IPS DF 19.7 (cell line): Measurements from ENCODE around the gene ZNF532.
A peak's percentile ranks its signal among the peaks of the same experiment; 100 is the strongest.
"Not testable (repeated sequence)": the region's sequence is repeated elsewhere in the genome, so short reads cannot be mapped to it uniquely, and the experiment has no call there.

Source experiments
- DNase-seq: peaks from one replicate; pipeline ENCODE4 v3.0.0-alpha.2; 2013; ENCODE audit warnings: low read depth, low spot score

ZNF532 gene

GRCh38 chr18:58864146-58865032, at the start of gene ZNF532:
TSS of gene ZNF532 (plus strand) at chr18:58864877. CDS start in a region left out here.
- DNase-seq, result no peak

GRCh38 chr18:58819051-58819450, 45.6 kb upstream of the ZNF532 start:
- DNase-seq, result no peak

GRCh38 chr18:58820251-58820650, 44.4 kb upstream of the ZNF532 start:
- DNase-seq, result no peak

- no peak for DNase-seq
Measured at GRCh38 chr18:58822944-58823343, 41.7 kb upstream of the ZNF532 start.

GRCh38 chr18:58823412-58823811, 41.3 kb upstream of the ZNF532 start:
- no peak for DNase-seq

- not testable (repeated sequence) for DNase-seq
Measured at GRCh38 chr18:58826926-58827325, 37.8 kb upstream of the ZNF532 start.

- no peak for DNase-seq
Measured at GRCh38 chr18:58827428-58827827, 37.2 kb upstream of the ZNF532 start.

- DNase-seq, result no peak
Measured at GRCh38 chr18:58827886-58828285, 36.8 kb upstream of the ZNF532 start.

- no peak for DNase-seq
Measured at GRCh38 chr18:58828399-58829121, 36.1 kb upstream of the ZNF532 start.

- no peak for DNase-seq
Measured at GRCh38 chr18:58829263-58829662, 35.4 kb upstream of the ZNF532 start.

- not testable (repeated sequence) for DNase-seq
Measured at GRCh38 chr18:58829886-58830285, 34.8 kb upstream of the ZNF532 start.

GRCh38 chr18:58831606-58832005, 33.1 kb upstream of the ZNF532 start:
- no peak for DNase-seq

- DNase-seq, result no peak
Measured at GRCh38 chr18:58838165-58838860, 26.4 kb upstream of the ZNF532 start.

- no peak for DNase-seq
Measured at GRCh38 chr18:58838946-58839345, 25.7 kb upstream of the ZNF532 start.

GRCh38 chr18:58842978-58843687, 21.5 kb upstream of the ZNF532 start:
- DNase-seq, result no peak

GRCh38 chr18:58843688-58844035, 21.0 kb upstream of the ZNF532 start:
- no peak for DNase-seq

GRCh38 chr18:58844871-58845270, 19.8 kb upstream of the ZNF532 start:
- DNase-seq, result no peak

- no peak for DNase-seq
Measured at GRCh38 chr18:58845928-58846724, 18.6 kb upstream of the ZNF532 start.

GRCh38 chr18:58847383-58848071, 17.1 kb upstream of the ZNF532 start:
- DNase-seq, result peak; percentile 98

- DNase-seq, result no peak
Measured at GRCh38 chr18:58848685-58849084, 16.0 kb upstream of the ZNF532 start.
